Measurements from ENCODE around the gene CACNB3.

- TF ChIP-seq CTCF (IDR thresholded peaks at IDR 0.05) = no peak
- no peak for TF ChIP-seq ZFX (IDR thresholded peaks at IDR 0.05; ENCODE audit: borderline replicate concordance)
Observed at GRCh38 chr12:48832321-48833060, 14.2 kb downstream of the CACNB3 start.

Data from 22Rv1 (cell line).